ENCODE results near the gene TSPAN11. TPM values are rescaled to one million over a fixed set of nuclear protein-coding genes. Genes with fewer than 3 reads are reported as not detected.

The TSPAN11 gene
- total and polyA plus RNA-seq, 2 donors (not counting 3 experiments of a cell fraction or from before 2014, with no cell fraction given): 2.1 to 3.9 TPM

- FAIRE-seq: no peak
- intact Hi-C loops (cut with micrococcal nuclease): no loop called here
- no peak for DNase-seq (ENCODE audit: low read depth, low spot score)
- H3K9me1 ChIP-seq (replicated peaks; ENCODE audit: control insufficient read depth, extremely low read depth, insufficient read depth, low read length): no peaks in the 10 kb centered on the region
- no peaks in the 10 kb centered on the region for H3K9me3 ChIP-seq (replicated peaks; ENCODE audit: control insufficient read depth, insufficient read depth, low read length)
- H3K4me2 ChIP-seq (ENCODE audit: insufficient read depth, low read length): no peak overlapping the region
- H4K20me1 ChIP-seq (replicated peaks; ENCODE audit: control insufficient read depth, extremely low read depth, insufficient read depth, low read length): no peaks in the 10 kb centered on the region
- no peak overlapping the region for H3K27ac ChIP-seq (ENCODE audit: insufficient read depth, low read depth, low read length)
- ChIA-PET CTCF (interaction anchor here (1.6 kb wide), 1 partner anchor 77 kb away, joined by 4 read pairs; no protein-coding TSS in a partner anchor), POLR2A (no interaction called here)
- no peak for TF ChIP-seq JUN (IDR thresholded peaks at IDR 0.05; ENCODE audit: borderline replicate concordance, insufficient read depth, insufficient read length, low read depth)
- TF ChIP-seq POLR2AphosphoS5 (IDR thresholded peaks at IDR 0.05; ENCODE audit: insufficient read depth, low read depth, low read length): no peak
- no peak for TF ChIP-seq GATA2 (IDR thresholded peaks at IDR 0.05; ENCODE audit: insufficient read depth, insufficient read length, low read depth, low read length)
- TF ChIP-seq MAX (IDR thresholded peaks at IDR 0.05; ENCODE audit: insufficient read depth, insufficient read length): no peak
- no peak for TF ChIP-seq FOS (IDR thresholded peaks at IDR 0.05; ENCODE audit: borderline replicate concordance, insufficient read depth, low read length)
- no peak for TF ChIP-seq MYC (IDR thresholded peaks at IDR 0.05; ENCODE audit: low read depth, low read length)
- no peak for TF ChIP-seq CTCF (IDR thresholded peaks at IDR 0.05; ENCODE audit: extremely low read depth in 1 of 2, insufficient read depth in 1 of 2, low read depth in 1 of 2, low read length in 2 of 2)
- no peak for TF ChIP-seq POLR2A (IDR thresholded peaks at IDR 0.05; ENCODE audit: low read depth, low read length)
- TF ChIP-seq EZH2 (IDR thresholded peaks at IDR 0.05; ENCODE audit: borderline replicate concordance, low read depth, low read length, severe bottlenecking): no peak
- no peak overlapping the region for H2AFZ ChIP-seq (ENCODE audit: low read depth, low read length)
- no peaks in the 10 kb centered on the region for H3K36me3 ChIP-seq (ENCODE audit: control insufficient read depth in 2 of 2, extremely low read depth in 1 of 2, insufficient read depth in 2 of 2, low read length in 2 of 2)
- no peak overlapping the region for H3K9ac ChIP-seq (replicated peaks; ENCODE audit: extremely low read depth, insufficient read depth, low read length)
- dilution Hi-C loops (cut with MboI; ENCODE audit: extremely low pct_ligation_motif_present, low sequenced_read_pairs): no loop called here
- no peaks in the 10 kb centered on the region for H3K79me2 ChIP-seq (ENCODE audit: control insufficient read depth, insufficient read depth, low read length)
- no peak overlapping the region for H3K4me3 ChIP-seq (replicated peaks in 1 of 3; ENCODE audit: insufficient read depth in 1 of 3, low read depth in 1 of 3, low read length in 3 of 3)
- peaks cover 6% of the 10 kb centered on the region in 2 experiments for H3K27me3 ChIP-seq (ENCODE audit: control insufficient read depth in 2 of 2, insufficient read depth in 2 of 2, low read length in 2 of 2)
- H3K4me1 ChIP-seq (ENCODE audit: control insufficient read depth, extremely low read depth, insufficient read depth, low read length): no peaks in the 10 kb centered on the region
- BruUV-seq (replicated peaks): no TSS peak
Observed at GRCh38 chr12:30909349-30910037, 17.1 kb upstream of the TSPAN11 start.
